Lower leg skin (tissue), 4 donors: ENCODE results near the gene SLIT3. TPM values are rescaled to one million over a fixed set of nuclear protein-coding genes. Genes with fewer than 3 reads are reported as not detected.

Source experiments
- DNase-seq, 2 donors: peaks; one replicate each; pipeline ENCODE4 v3.0.0-alpha.2; 2019; ENCODE audit warnings: low spot score in 2 of 2
- H3K4me3 ChIP-seq: fragments of 200-600 bp; sonication (generic); 2 replicates; pipeline ENCODE4 v1.5.1; 2017; ENCODE audit warnings: mild to moderate bottlenecking, low read depth; ENCODE audit not compliant: poor library complexity, severe bottlenecking
- POLR2A ChIP-seq, 2 donors: fragments of 450-650 bp; IDR thresholded peaks; one replicate each; pipeline ENCODE4 v1.6.1; 2016 to 2017; ENCODE audit warnings: antibody characterized with exemption in 2 of 2, mild to moderate bottlenecking in 1 of 2, moderate library complexity in 1 of 2
- whole genome bisulfite sequencing, 2 donors: methylation state at CpG; one replicate each; pipeline ENCODE4 v1.1.5; 2018; 5-methylcytosine and 5-hydroxymethylcytosine counted together
- intact Hi-C: fragments of 100-400 bp; cut with DNase I; formaldehyde crosslinking; loops from one replicate; pipeline ENCODE4 v1.15.0; 2023; ENCODE audit warnings: low total_unique reads
- total RNA-seq, 4 donors: library from RNA; depleted of rRNA; stranded (reverse); fragments of >200 nt; gene quantifications; one replicate each; pipeline ENCODE4 v1.1.0, GENCODE V29; 2016
- TF ChIP-seq, protein P1 (sequence below), 3 donors: fragments of 450-650 bp; IDR thresholded peaks; one replicate each; pipeline ENCODE4 v1.5.1; 2016; ENCODE audit warnings: antibody characterized with exemption in 3 of 3, mild to moderate bottlenecking in 3 of 3, moderate library complexity in 2 of 3

The SLIT3 gene
- total RNA-seq, 4 donors from 2014 or later, result 12.4 to 66.0 (median 22.8) TPM

DNA sequence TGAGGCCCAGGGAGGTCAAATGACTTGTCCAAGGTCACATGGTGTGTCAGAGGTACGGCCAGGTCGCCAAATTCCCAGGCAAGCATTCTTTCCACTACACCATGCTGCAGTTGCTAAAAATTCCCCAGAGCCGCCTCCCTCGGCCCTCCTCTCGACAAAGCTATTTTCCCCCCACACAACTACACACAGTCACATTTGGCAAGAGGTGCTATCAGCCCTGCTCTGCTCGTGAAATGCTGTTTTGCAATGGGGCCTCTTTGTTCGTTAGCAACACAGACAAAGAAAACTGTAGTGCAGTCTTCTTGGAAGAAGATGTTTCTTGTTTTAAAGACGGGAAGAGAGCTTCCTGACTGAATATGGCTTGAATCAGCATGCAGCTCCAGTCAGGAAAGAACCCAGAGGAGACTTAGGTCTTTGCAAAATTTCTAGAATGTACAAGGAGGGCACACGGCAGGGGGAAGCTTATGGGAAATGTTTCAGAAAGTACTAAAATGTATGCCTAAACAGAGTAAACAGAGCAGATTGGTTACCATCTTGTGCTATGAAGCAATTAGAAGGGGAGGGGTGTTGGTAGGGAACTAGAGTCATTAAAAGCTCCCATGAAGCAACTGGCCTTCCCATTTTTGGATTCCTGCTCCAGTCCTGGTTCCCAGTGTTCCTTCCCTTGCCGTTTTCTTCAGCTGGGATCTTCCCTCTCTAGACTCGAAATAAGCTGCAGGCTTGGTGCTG, 14.2 kb downstream of the SLIT3 start:
- no peak for DNase-seq
- no peak overlapping the region for H3K4me3 ChIP-seq
- intact Hi-C loops, result no loop called here
- whole genome bisulfite sequencing, 2 donors, result 62 to 67% methylated on average over 11 of the region's 11 CpGs
- no peak for TF ChIP-seq POLR2A (IDR thresholded peaks at IDR 0.05)
- TF ChIP-seq, protein P1, sequence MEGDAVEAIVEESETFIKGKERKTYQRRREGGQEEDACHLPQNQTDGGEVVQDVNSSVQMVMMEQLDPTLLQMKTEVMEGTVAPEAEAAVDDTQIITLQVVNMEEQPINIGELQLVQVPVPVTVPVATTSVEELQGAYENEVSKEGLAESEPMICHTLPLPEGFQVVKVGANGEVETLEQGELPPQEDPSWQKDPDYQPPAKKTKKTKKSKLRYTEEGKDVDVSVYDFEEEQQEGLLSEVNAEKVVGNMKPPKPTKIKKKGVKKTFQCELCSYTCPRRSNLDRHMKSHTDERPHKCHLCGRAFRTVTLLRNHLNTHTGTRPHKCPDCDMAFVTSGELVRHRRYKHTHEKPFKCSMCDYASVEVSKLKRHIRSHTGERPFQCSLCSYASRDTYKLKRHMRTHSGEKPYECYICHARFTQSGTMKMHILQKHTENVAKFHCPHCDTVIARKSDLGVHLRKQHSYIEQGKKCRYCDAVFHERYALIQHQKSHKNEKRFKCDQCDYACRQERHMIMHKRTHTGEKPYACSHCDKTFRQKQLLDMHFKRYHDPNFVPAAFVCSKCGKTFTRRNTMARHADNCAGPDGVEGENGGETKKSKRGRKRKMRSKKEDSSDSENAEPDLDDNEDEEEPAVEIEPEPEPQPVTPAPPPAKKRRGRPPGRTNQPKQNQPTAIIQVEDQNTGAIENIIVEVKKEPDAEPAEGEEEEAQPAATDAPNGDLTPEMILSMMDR (IDR thresholded peaks at IDR 0.05), result no peak

DNA sequence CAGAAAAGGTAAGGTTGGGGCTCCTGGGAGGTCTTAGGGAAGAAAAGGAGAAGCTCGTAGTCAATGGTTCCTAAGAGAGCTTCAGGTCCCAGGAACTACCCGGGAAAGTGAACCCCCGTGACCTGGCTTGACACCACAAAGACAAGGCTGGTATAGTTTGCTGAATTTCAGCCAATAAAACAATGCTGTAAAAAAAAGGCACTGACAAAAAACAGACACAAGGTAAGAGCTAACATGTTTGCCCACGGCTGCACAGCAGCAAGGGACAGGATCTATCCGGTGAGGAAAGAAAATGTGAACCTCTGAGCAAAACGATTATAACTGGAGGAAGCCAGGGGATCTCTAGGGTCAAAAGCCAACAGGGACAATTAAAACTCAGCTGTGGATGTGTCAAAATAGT, 17.1 kb downstream of the SLIT3 start:
- intact Hi-C loops, result no loop called here
- TF ChIP-seq, protein P1 (IDR thresholded peaks at IDR 0.05), result no peak
- TF ChIP-seq POLR2A (IDR thresholded peaks at IDR 0.05), result no peak
- H3K4me3 ChIP-seq, result no peak overlapping the region
- no peak for DNase-seq
- WGBS, 2 donors, result 82% methylated on average over 6 of the region's 6 CpGs

DNA sequence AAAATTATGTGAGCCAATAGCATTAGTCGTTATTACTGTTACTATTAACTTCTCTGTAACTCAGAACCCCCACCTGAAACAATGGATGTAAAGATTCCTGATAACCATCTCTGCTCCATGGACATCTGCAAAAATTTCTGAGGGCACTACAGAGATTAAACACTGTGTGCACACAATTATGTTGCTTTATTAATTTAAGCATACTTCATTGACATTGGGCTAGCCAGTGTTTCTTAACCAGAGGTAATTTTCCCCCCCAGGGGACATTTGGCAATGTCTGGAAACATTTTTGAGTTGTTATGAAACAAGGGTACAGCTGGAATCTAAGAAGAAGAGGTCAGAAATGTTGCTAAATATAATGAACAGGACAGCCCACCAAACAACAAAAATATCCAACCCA, 19.3 kb downstream of the SLIT3 start:
- H3K4me3 ChIP-seq, result no peak overlapping the region
- no peak for DNase-seq
- WGBS, 2 donors, result 81 to 90% methylated on average over 1 of the region's 1 CpG
- TF ChIP-seq, protein P1 (IDR thresholded peaks at IDR 0.05), result no peak
- TF ChIP-seq POLR2A (IDR thresholded peaks at IDR 0.05), result no peak
- intact Hi-C loops, result no loop called here

DNA sequence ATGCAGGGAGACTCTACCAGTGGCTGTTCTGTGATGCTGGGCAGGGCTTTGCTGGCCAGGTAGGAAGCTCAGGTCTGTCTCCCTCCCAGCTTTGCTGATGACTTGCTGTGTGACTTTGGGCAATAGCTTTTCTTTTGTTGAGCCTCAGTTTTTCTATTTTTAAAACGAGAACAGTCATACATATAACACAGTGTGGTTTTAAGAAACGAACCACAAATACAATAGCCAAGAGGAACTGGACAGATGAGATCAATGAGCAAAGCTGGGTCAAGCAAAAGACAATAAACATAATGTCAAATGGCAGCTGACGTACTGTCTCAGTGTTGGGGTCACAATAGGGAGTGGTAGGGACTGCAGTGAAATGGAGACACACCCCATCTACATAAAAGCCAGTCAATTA, 20.2 kb downstream of the SLIT3 start:
- no peak overlapping the region for H3K4me3 ChIP-seq
- no peak for DNase-seq
- TF ChIP-seq POLR2A (IDR thresholded peaks at IDR 0.05), result no peak
- TF ChIP-seq, protein P1 (IDR thresholded peaks at IDR 0.05), result no peak
- WGBS, 2 donors, result 59 to 71% methylated on average over 3 of the region's 3 CpGs
- intact Hi-C loops, result no loop called here

DNA sequence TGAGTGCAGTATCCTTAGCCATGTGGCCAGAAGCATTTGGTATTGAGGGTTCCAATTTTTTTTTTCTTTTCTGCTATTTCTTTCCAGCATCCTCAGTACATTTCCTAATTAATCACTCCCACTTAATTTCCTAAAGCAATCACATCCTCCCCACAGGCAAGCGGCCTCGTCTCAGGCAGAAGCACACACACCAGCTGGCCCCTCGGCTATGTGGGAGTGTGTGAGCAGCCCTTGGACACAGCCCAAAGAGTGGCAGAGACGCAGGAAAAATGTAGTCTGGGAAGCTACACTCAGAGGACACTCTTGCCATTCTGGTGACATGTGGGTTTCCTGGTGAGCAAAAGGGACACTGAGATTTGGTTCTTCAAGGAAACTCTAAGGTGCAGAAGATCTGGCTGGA, 20.7 kb downstream of the SLIT3 start:
- WGBS, 2 donors, result 34 to 43% methylated on average over 4 of the region's 4 CpGs
- no peak for DNase-seq
- TF ChIP-seq, protein P1 (IDR thresholded peaks at IDR 0.05), result no peak
- TF ChIP-seq POLR2A (IDR thresholded peaks at IDR 0.05), result no peak
- H3K4me3 ChIP-seq, result no peak overlapping the region
- intact Hi-C loops, result no loop called here

DNA sequence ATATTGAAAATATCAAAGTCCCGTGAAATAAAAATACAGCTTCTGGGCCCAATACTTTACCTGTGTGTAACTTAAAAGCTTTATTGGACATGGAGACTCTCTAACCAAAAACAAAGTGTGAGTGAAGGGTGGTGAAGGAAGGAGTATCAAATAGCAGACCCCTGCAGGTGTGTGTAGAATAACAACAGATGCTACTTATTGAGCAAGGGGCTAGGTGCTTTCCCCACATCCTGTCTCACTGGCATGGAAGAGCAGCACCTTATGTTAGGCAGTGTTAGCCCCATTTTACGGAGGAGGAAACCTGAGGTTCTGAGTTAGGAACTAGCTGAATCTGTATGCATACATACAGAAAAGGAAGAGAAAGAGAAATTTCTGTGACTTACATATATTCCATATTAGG, 21.8 kb downstream of the SLIT3 start:
- no peak overlapping the region for H3K4me3 ChIP-seq
- intact Hi-C loops, result no loop called here
- 93 to 94% methylated on average over 2 of the region's 2 CpGs for WGBS, 2 donors
- DNase-seq, result no peak
- no peak for TF ChIP-seq POLR2A (IDR thresholded peaks at IDR 0.05)
- TF ChIP-seq, protein P1 (IDR thresholded peaks at IDR 0.05), result no peak
